NCI-H2107 treated with DMSO at 0.1 percent for 48 hours (cell line): ENCODE data around the gene ZNF219.

ENCODE experiments used
- DNase-seq: peaks from one replicate; lab custom pipeline; 2025; ENCODE audit not compliant: unreplicated experiment; lab: John Stamatoyannopoulos, UW

The ZNF219 gene

DNA sequence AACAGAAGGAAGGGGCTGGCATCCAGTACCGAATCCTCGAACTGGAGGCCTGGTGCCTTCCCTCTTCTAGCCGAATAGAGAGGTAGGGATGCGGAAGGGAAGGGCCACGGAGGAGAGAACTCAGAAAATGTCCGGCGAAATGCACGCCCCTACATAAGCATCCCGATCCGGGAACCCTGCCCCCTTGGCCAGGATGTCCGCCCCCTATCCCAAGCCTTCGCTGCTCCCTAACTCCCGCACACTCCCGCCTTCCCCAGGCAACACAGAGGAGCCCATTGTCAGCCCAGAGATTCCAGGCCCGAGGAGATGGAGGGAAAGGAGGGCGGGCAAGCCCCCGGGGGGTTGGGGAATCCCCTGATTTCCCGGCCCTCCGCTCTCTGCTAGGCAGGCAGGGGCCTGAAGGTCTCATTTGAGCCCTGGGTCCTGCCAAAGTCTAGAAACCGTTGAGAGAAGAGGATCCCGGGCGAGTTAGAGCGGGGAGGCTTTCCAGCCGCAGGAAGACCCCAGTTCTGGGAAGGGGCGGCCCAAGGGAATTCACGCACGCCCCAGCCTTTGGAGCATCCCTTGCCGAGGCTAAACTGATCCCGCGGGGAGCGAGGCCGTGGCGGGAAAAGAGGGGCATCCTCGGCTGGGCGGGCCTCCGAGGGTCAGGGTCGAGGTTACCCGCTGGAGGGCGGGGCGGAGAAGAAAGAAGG, 28.9 kb downstream of the ZNF219 start:
- no peak for DNase-seq

DNA sequence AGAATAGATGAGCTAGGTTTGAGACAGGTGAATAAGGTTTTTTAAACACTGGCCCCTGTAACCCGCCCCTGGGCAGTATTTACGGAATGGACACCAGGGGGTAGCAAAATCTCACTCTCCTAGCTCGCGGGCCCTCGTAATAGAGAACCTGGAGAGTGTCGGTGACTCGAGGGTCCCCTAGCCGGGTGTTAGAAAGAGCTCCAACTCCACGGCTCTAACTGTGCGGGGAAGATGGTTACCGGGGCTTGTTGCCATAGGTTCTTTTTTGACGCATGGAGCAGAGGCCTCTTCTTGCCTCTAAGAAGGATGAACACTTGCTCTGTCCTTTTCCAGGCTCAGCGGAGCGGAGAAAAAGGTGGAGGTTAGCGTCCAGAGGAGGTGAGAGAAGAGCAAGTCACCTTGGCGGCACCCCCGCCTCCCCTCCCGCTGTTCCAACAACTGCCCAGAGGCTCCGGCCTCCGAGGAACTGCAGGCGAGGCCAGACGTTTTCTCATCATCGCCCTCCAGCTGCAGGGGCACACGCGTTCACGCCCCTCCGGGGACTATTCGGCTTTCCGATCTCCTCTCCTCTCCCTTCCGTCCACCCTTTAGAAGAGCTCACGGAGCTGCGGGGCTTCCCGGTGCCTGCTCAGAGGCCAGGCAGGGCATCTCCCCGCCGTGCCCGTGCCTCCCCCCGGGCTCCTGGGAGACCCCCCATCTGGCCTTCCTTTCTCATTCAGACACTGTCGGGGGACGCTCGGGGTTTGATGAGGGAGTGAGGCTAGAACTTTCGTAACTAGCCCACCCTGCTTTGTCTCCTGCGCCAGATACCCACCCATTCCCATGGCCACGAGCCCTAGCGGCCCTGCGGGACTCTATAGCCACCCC, 29.7 kb downstream of the ZNF219 start:
- peak; percentile 89 for DNase-seq

DNA sequence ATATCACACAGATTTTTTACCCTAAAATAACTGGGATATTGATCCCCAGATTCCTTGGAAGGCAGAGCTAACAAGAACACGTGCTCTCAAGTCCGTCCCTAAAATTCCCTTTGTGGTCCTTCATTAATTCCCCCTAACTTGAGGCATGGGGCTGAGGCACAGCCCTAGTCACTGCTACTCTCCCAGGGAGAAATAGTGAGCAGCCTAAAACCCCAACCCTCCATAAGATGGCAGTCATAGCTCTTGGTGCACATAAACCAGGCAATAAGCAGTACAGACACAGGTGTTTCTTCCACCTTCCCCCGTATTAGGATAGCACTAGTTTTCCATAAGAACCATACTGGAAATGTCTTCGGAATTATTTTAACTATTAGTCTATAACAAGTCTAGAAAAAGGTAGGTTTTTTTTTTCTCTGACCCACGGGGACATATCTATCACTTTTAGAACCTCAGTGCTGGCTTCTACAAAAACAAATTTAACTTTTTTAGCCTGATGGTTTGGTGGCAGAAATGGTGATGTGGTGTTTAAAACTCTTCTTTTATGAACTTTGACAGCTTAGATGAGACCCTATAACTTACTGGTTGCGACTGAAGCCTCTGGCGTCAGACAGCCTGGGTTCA, 31.5 kb downstream of the ZNF219 start:
- DNase-seq, result peak; percentile 81

DNA sequence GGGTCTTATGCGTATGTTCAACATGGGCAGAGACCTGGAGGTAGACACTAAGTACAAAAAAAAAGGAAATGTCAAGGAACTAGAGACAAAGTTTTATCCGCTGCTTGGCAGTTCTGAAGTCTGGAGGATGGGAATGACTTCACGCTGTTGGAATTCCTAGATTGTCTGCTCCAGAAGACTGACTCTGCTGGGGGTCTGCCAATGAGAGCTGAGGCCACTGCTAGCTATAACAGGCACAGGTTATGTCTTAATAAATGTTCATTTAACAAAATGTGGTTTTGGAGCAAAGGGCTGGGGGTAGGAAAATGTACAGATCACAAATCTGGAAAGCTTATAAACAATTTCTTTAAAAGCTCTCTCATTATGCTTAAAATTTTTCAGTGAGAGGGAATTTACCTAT, 35.0 kb downstream of the ZNF219 start:
- no peak for DNase-seq

DNA sequence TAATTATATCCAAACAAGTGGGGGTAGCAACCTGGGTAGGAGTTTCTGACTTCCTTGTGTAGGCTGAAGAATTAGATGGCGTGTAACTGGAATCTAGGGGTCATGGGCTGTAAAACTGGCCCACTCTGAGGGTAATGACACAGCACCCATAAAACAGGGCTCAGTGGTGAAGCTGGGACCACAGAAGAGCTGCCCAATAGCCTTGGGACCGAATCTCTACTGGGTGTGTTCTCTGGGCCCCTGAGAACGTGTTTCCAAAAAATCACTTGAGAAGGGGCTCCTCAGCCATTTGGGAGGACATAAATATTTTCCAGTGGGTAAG, 37.1 kb downstream of the ZNF219 start:
- DNase-seq, result no peak

DNA sequence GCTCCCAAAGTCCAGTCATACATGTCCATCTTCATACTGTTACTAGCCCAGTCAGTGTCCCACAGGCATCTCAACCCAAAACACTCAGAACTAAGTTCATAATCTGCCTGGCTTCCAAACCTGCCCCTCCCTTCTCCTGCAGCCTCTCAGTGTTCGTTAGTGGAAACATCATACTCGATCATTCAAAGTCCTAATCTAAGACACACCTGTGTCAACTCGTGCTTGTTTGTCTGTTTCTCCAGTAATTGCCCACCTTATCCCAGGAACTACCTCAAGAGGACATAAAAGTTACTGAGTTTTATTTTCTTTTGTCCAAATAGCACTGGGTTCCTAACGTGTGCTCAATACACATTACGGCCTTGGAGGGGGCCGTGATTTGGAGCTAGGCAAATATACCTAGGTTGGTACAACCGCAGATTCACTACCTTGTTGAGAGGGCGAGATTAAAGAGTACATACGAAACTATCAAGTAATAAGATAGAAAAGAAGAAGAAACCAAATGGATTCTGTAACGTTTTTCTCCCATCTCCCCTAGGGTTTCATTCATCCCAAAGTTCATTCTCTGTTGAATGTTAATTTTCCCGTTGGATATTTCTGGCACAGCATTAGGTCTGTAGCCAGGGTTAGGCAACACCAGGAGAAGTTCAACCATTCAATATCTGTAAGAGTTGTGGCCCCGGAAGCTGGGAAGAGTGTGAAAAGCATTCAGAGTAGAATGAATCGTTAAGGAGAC, 37.7 kb downstream of the ZNF219 start:
- DNase-seq, result no peak

DNA sequence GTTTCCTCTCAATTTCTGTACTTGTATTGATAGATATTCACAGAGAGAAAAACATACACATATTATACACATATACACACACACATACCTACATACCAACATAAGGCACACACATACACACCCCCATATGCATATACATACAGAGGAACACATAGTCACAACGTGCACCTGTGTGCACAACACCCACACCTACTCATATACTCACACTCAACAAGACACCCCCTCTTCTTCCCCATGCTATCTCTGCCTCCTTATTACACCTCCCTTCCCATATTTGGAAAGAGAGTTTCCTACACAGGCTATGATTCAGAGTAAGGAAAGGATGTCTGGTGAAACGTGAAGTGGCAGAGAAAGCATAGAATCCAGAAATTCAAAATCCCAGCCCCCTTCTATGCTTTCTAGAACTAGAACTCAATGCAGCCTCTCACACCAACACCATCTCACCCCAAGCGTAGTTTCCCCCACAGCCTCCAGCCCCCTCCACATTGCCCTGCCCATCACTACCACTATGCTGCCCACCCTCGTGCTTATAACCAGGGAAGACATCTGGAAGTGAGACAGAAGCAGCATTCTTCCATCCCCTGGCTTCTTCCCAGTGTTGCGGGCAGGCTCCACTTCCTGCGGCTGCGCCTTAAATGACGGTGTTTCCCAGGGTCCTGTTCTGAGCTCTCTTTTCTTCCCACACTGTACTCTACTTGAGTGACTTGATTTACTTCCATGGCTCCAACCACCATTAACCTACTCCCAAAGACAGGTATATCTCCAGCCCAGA, 38.4 kb downstream of the ZNF219 start:
- no peak for DNase-seq

DNA sequence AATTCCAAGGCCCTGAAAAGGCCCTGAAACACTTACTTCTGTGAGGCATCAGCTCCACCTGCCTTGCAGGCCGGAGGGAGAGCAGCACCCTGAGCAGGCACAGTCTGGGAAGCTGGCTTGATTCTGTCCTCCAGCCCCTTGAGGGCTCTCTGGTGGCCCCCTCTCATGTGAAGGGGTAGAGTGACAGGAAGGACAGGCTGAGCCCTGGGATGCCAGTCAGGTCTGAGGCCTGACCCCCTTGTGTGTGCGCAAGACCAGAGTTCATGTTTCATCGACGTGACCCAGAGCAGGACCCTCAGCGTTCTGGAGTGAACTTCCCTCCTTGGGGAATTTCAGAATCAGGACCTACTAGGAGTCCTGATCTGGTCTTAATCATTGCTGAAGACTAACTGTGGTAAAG, 39.6 kb downstream of the ZNF219 start:
- no peak for DNase-seq

DNA sequence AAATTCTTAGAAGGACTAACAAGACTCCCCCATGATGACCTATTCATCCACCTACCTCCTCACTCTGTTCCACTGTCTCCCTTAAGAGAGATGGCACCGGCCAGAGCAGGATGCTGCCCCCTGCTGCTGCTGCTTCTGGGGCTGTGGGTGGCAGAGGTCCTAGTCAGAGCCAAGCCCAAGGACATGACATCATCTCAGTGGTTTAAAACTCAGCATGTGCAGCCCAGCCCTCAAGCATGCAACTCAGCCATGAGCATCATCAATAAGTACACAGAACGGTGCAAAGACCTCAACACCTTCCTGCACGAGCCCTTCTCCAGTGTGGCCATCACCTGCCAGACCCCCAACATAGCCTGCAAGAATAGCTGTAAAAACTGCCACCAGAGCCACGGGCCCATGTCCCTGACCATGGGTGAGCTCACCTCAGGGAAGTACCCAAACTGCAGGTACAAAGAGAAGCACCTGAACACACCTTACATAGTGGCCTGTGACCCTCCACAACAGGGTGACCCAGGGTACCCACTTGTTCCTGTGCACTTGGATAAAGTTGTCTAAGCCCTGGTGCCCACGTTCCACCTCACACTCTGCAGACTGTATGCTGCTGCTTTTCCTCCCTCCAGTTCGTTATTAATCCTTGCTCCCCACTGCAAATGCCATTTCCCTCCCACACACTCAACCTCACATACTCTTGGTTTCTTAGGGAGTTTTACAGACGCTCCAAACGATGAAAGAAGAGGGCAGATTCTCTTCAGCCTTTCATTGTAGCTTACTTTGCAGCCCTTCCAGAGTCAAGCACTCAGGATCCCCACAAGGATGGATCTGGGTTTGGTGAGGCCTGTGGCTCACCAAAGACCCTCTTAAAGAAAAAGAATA, 40.4 kb downstream of the ZNF219 start, which contains the start of gene RNASE8:
TSS of gene RNASE8 (plus strand) at position 20 of the 873 bp plus-strand sequence. CDS start at position 91, 71 bp downstream.
- no peak for DNase-seq

DNA sequence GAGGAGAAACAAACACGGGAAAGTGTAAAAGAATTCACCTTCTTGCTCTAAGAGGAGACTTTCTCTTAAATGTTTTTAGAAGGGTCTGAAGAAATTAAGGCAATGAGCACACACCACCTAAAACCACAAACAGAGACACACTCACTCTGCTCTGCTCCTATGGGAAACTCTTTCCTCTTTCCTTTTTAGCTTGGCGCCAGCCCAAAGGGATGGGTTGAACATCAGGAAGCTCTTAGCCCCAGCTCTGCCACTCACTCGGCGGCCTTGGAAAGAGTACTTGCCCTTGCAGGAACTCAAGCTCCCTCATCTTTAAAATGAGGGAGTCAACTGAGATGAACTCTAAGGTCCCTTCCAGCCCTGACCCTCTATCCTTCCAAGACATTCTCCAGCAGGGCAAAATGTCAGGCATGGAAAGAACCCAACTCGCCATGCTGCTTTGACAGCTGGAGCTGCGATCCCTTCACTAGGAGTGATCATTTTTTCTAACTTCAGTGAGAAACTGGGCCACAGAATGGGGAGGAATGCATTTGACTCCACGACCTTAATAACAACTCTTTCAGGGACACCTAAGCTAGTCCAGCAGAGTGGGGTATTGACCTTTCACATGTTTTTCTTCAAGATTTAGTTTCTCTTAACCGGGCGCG, 41.8 kb downstream of the ZNF219 start:
- DNase-seq, result no peak

DNA sequence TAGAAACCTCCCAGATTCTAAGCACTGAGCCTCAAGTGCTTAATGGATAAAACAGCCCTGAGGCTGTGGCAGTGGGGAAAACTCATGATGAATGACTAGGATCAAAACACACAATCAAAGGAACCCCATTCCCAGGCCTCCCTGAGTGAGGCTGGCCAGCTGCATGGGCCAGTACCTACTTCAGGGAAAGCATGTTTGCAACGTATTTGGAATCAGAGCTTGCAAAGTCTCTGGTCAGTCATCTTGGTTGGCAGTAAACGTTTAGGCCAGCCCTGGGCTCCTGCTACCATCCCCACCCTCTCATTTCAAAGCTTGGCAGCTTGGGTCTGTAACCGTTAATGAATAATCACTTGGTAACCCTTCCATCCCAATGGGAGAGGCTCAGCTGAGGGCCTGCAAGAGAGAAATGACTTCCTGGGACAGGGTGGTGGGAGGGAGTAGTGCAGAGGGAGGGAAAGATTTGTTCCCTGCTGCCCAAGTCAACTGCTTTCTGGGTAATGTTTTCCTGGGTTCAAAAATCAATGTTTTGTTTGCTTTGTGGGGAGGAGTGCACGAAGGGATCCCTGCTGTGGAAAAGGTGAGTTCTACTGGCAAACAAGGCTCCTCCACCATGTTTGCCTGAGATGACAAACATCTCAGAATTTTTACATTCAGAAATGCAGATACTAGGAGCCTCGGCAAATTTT, 42.9 kb downstream of the ZNF219 start:
- DNase-seq, result no peak

DNA sequence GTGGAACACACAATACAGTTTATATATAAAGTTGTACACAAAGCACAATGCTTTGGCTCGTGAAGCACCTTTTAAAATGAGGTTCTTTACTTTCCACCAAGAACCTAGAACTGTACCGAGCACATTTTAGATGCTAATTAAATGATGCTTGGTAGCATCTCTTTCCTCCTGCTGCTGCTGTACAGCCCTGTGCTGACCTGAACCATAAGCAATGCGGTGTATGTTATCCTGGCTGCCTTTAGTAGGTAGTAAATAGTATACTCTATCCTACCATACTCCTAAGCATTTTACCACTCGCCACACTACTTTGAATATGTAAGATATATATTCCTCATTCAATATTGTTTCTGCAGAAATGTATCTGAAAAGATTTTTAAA, 43.7 kb downstream of the ZNF219 start:
- DNase-seq, result no peak

DNA sequence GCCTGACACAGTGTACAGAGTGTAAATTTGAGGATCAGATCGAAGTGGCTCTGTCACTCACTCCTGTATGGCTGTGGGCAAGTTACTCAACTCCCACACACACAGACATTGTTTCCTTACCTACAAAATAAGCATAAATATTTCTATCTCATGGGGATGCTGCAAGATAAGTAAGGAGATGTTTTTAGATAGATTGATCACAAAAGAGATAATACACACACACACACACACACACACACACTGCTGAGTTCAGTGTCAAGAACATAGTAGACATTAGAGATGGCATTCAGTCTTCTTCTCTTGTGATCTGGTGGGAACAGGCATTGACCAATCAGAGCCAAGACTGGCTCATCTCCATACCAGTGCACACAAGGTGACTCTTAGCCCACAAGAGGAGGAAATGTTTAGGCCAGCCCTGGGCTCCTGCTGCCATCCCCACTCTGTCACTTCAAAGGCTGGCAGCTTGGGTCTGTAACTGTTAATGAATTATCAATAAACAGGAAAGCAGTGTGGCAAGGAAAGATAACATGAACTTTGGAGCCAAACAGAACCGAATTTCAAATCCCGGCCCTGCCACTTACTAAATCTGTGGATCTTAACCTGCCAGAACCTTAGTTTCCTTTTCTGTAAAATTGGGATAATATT, 44.2 kb downstream of the ZNF219 start:
- DNase-seq, result no peak

DNA sequence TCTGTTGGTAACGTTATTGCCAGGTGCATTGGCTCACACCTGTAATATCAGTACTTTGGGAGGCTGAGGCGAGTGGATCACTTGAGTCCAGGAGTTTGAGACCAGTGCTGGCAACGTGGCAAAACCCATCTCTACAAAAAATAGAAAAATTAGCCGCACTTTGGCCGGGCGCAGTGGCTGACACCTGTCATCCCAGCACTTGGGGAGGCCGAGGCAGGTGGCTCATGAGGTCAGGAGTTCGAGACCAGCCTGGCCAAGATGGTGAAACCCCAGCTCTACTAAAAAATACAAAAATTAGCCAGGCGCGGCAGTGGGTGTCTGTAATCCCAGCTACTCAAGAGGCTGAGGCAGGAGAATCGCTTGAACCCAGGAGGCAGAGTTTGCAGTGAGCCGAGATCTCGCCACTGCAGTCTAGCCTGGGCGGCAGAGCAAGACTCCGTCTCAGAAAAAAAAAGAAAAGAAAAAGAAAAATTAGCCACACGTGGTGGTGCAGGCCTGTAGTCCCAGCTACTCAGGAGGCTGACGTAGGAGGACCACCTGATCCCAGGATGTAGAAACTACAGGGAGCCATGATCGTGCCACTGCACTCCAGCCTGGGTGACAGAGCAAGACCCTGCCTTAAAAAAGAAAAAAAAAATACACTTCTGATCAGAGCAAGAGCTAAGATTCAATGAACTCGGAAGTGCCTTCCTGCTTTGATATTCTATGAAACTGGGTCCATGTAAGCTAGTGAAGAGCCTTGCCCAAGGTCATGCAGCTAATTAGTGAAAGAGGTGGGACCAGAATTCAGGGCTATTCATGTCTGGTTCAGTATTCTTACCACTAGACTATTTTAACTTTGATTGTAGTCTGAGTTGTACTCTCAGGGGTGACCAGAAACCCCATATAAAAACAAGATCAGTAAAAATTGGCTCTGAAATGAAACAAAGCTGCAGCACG, 45.0 kb downstream of the ZNF219 start:
- DNase-seq, result no peak

DNA sequence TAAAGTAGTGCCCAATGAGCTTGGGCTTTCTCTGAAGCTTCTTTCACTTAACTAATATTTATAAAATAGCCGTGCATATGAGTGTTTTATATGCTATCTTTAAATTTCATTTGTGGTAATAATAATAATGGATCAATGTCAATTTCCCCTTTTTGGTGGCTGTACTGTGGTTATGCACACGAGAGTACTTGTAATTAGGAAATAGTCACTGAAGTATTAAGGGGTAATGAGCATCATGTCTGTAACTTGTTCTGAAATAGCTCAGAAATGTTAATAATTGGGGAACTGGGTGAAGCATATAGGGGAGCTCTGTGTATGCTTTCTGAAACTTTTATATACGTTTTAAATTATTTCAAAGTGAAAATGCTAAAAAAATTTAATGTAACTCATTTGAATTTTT, 47.9 kb downstream of the ZNF219 start:
- no peak for DNase-seq

DNA sequence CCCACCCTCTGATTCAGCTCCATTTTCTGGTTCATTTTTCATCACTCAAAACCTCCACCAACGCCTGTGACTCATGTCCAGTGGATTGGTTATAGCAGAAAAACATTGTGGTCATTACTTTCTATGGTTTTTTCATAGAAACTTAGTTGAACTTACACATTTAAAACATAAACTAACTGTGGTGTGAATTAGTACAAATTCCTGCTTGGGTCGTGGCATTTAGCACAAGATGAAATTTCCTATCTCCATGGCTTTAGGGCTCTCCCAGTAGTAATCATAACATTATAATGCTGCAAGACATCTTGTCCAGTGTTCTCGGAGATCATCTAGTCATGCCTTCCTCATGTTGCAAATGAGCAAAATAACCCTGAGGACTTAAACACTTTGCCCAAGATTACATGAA, 49.2 kb downstream of the ZNF219 start:
- DNase-seq, result no peak

DNA sequence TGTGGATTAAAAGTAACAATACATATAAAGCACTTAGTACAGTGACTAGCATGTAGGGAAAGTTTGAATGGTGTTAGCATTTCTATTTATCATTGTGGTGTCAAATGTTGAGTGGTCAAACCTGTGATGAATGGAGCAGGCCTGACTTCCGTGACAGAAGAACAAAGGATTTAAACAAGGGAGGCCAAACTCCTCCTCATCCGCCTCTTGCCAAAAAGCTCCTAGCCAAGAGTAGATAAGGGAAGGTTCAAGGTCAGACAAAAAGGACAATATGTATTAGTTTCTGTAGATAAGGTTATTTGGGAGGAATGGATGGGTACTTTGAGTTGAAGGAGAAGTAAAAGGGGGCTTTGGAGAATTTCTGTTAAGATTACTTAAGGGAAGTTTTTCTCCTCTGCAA, 49.8 kb downstream of the ZNF219 start:
- DNase-seq, result no peak
